Eye (tissue), 1 donor: ENCODE data around the gene RAB44.

ENCODE experiments used
- DNase-seq: peaks from one replicate; pipeline ENCODE4 v3.0.0-alpha.2; 2015

The RAB44 gene

DNA sequence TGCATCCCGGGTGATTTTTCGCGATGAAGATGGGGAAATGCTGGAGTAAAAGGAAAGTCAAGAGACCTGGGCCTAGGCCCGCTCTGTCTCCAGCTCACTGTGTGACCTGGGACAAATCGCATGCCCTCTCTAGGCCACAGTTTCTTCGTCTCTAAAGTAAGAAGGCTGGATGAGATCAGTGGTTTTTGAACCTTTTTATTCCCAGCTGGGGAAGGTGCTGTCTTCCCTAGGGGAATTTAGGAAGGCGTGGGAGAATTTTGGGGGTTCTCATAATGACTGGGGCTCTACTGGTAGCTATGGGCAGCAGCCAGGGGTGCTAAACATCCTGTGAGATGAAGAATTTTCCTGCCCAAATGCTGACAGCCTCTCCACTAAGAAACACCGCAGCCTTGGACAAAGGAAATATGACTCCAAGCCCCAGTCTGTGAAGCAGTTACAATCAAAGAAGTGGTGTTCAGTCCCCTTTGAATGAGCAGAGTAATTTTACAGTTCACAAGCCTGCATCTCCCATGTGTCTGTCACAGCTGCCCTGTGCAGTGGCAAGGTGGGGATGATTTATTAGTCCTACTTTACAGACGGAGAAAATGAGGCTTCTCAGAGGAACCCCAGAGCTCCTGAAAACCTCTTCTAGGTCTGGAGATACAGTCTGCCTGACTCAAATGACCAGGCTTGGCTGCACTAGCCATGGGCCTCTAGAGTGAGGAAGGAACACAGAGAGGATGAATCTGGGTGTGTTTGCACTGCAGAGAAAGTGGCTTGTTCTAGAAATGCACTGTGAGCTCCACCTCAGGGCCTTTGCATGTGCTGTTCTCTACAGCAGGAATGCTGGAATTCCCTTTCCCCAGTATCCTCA lies 57.2 kb downstream of the RAB44 start:
- DNase-seq = no peak

DNA sequence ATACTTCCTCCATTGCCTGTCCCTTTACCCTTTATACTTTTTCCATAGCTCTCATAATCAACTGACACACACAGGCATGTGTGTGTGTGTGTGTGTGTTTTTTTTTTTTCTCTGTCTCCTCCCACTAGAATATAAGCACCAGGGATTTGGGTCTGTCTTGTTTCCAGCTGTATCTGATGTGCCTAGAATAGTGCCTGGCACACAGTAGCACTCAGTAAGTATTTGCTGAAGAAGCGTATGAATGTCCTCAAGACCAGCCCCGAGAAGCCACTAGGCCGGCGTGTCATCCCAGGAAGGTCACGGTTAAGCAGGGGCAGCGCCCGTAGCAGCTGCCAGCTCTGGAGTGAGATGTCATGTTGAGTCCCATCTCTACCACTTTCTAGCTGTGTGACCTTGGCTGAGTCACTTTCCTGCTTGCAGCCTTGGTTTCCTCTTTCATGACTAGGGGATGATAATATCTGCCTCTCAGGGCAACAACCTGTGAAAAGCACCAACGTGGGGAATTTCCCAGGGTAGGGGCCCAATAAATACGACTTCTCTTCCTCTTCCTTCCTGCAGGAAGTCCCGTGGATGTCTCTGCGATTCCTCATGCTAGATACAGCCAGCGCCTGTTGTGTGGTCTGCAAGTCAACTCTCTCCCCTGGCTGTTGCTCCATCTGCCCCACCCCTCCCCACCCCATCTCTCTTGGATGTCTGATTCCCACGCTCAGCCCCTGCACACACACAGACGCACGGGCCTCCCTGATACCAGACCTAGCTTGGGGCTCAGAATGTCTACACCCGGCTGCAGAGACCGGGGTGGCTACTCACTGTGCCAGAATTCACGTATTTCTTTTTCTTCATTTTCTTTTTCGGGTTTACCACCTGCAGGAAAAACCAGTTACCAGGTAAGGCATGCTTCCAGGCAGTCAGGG lies 58.1 kb downstream of the RAB44 start:
- DNase-seq = no peak

DNA sequence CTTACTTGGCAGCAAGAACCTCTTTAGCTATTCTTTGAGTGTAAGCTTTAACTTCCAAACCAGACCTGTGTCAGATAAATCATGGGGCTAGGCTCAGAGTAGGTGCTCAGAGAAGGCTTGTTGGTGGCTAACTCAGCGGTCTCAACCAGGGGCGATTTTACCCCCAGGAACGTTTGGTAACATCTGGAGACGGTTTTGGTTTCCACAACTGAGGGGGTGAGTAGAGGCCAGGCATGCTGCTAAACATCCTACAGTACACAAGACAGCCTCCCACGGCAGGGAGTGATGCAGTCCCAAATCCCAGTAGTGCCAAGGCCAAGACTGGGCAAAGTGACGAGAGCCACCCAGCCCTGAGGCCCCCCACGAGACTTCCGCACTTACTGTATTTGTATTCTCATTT lies 59.2 kb downstream of the RAB44 start:
- DNase-seq = no peak

DNA sequence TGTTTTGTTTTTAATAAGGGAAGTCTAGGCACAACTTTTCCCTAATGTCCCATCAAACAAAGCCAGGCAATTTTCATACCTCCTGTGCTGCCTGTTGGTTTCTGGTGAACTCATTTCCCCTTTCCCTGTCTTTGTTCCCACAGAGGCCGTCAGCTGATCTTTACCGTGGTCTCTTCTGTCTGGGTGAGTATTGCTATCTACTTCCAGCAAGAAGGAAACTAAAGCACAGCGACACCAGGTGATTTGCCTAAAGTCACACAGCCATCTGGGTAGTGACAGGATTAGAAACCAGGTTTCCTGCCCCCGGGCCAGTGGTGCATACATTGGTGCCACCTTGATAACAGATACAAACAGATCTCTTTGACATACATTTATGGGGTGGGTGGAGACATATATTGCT lies 59.6 kb downstream of the RAB44 start:
- no peak for DNase-seq

DNA sequence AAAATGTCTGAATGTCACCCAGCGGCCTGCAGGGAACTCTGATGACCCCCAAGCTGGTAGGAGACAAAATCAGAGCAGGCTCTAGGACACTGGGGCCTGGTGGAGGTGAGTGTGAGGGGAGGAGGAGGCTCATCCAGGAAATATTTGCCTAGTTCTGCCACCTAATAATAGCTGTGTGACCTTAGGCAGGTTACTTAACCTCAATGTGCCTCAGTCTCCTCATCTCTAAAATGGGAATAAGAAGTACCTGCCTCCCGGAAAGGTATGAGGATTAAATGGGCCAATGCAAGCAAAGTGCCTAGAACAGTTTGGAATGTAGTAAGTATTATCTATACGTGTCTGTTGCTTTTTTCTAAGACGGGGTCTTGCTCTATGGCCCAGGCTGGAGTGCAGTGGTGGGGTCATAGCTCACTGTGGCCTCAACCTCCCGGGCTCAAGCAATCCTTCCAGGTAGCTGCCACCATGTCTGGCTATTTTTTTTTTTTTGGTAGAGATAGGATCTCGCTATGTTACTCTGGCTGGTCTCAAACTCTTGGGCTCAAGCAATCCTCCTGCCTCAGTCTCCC lies 60.4 kb downstream of the RAB44 start:
- DNase-seq = no peak

DNA sequence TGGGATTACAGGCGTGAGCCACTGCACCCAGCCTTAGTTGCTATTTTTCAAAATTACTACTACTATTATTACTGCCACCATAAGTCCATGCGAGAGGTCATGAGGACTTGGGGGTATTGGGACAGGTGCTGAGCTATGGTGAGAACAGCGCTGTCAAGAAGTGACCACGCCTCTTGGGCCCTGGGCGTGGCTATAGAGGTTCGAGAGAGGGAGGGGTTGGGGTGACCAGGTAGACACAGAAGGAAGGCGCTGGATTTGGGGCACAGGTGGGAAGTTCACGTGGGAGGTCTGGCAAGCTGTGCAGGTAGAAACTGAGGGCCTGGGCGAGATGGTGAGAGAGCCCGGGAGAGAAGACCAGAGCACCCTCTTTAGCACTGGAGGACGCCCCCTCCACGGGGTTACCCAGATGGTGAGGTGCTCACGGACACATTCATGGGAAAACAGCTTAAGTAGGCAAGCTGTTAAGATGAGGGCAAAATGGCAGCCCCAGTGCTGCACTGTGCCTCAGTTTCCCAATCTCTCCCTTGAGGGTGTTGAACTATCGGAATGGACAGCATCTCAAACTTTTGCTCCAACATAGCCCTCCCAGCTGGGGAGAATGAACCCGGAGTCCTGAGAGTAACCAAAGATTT lies 61.0 kb downstream of the RAB44 start:
- DNase-seq = no peak

DNA sequence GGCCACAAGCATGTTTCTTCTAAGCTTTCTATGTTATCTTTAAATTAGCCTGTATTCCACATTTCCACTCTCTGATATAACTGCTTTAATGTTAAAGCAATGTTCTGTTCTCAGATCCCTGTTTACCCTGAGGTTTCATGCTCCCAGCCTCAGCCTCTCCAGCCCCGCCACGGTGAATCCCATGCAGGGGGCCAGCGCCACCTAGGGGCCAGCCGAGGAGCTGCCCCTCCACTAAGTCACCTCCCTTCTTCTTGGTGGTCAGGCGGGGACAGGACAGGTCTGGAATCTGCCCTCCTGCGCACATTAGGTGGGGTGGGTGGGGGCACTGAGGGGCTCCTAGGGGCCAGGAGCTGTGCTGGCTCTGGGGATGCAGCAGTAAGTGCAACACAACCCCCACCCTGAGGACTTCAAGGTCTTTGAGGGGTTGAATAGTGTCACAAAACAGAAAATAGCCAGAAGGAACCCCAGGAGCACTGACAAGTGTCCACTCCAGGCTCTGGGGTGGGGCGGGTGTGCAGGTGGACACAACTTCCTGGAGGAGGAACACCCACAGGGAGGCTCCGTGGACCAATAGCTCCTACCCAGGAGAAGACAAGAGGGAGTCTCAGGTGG lies 61.6 kb downstream of the RAB44 start:
- DNase-seq = peak; percentile 90

DNA sequence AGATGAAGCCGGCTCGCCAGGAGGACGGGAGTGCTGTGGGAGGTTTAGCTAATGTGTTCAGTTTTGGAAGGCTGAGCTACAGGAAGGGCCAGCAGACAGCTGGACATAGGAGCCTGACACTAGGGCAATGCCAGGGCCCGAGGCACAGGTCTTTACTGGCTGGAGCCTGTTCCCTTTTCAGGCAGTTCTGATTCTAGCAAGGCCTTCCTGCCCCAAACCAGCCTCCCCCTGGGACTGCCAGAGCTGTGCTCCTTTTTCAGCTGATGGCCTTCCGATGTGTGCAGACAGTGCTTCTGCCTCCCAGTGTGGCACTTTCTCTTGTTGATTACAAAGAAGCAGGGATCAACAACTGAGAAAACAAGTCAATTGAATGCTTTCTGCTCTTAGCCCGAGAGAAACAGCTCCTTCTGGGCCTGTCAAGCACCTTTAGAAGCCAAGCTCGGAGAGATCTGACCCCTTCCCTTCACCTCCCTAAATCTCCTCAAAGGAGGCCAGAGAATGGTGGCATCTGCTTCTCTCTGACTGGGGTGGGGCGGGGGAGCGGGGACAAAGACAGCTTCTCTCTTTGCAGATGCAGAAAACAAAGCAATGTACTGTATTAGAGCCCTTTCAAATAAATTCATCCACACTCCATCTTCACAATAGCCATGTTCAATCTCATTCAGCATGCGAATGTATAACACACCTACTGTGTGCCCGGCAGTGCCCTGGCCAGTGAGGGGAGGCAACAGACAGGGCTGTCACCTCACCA lies 63.2 kb downstream of the RAB44 start:
- DNase-seq = no peak

DNA sequence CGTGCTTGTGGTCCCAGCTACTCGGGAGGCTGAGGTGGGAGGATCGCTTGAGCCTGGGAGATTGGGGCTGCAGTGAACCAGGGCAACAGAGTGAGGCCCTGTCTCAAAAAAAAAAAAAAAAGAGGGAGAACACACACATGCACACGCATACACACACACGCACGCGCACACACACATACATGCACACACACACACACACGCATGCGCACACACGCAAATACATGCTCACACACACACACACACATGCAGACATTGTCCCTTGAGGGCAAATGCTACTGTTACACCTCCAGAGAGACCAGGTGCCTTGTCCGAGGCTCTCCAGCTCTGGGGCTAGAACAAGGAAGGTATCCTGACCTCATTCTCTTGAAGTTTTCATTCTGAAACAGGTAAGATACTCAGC lies 64.5 kb downstream of the RAB44 start:
- DNase-seq = no peak

DNA sequence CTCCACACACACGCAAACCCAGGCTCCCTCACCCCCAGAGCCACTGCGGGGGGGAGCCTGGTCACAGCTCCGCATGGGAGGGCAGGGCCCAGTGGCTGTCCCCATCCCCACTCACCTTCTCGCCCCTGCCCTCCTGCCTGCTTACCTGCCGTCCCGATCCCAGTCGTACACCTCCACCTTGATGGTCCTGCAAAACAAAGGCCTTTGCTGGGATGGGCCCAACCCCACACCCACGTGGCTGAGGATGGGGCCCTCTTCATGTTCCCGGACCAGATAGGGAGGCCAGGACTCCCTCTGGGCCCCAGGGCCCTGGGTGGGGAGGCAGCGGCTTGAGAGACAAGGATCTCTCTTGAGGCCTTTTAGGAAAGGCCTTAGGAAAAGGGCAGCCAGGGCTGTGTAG lies 67.6 kb downstream of the RAB44 start:
- no peak for DNase-seq

DNA sequence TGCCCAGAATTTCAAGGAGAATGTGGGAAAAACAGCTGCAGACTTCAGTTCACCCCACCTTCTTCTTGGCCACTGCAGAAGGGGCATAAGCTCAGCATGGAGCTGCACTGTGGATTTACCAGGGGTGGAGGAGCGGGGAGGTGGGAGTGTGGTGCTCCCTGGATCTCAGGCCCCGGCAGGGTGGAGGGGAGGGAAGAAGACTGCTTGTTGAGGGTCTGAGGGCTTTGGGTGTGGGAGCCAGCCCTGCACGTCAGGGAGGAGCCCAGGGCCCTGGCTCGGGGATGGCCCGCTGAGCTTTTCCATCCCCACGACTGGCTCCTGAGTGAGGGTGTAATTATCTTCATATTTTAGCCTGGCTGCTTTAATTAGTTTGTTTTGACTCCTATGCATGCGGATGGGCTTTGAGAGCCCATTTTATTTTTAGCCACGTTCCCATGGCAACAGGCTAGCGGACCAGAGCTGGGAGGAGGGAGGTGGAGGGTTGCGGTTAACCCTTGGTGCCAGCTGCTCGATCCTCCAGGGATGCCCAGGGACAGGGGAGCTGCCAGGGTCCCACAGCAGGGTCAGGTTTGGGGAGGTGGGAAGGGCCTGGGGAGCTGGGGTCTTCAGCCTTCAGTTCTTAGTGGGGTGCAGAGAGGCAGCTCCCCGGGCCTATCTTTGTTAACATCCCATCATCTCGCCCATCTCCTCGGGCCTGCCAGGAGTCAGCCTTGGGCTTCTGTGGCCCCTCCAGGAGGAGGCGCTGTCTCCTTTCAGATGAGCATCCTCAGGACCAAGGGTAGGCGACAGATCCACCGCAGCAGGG lies 68.2 kb downstream of the RAB44 start:
- peak; percentile 95 for DNase-seq

DNA sequence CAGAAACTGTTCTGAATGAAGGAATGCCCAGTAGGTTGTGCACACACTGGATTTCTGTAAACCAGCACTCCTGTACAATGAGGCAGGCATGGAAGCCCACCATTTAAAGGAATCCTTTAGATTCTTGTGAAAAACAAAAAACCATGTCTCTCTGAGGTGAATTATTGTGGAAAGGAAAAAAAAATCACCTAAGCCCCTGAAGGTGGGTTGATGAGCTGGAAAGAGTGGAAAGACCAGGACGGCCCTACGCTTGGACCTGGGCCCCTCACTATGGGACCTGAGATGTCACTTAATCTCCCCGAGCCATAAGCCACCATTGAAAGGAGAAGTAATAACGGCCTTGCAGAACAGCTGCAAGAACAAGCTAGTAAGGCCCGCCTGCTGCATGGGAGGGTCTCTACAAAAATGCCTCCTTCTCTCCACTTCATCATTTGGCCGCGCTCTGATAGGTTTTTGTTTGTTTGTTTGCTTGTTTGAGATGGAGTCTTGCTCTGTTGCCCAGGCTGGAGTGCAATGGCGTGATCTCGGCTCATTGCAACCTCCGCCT lies 68.8 kb downstream of the RAB44 start:
- DNase-seq = no peak

DNA sequence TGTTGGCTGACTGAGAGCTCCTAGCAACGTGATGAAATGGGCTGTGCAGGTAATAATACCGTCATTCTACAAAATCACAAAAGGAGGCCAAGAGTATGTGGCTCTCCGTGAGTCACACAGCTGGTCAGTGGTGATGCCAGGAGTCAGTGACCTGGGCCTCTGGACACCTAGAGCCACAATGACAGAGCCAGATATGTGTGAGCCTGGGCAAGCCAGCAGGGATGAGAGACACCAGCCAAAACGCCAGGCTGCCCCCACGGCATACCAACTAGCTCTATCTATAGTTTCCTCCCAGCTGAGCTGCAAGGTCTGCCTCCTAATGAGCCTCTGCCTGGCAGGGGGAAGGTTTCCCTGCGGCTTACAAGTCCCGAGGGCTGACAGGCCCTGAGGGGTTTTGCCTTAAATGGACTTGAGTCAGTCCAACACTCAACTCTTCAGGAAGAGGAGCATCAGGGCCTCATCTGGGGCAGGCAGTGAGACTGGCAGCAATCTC lies 71.6 kb downstream of the RAB44 start:
- peak; percentile 35 for DNase-seq

DNA sequence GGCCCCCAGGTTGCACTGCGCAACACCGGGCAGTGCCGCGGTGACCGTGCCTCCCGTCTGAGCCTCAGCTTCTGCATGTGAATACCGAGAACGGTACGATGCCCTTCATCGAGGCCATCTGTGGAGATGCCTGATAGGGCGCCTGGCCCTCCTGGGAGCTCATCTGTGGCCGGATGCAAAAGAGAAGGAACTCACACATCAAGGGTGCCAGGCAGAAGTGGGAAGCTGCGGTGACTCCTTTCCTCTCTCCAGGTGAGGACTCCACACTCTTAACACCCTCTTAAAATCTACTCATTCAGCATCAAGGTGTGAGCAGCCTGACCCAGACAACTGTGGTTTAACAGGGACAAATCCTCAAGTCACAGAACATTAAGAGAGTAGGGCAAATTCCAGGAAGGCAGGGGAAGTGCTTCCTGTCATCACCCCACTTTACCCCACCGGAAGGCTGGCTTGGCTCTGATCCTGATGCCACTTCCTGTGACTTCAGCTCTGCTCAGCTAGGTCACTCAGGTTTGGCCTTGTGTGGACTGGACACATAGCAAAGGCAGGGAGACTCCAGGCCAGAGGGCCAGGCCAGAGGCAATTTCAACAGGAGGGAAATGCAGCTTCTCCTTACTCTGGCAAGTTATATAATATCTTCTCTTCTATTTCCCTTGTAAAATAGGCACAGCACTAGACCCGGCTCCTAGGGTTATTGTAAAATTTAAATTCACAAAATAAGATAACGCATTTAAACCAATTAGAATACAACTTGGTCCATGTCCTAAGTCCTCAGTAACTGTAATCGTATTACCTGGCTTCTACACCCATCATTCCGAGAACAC lies 72.3 kb downstream of the RAB44 start:
- no peak for DNase-seq

DNA sequence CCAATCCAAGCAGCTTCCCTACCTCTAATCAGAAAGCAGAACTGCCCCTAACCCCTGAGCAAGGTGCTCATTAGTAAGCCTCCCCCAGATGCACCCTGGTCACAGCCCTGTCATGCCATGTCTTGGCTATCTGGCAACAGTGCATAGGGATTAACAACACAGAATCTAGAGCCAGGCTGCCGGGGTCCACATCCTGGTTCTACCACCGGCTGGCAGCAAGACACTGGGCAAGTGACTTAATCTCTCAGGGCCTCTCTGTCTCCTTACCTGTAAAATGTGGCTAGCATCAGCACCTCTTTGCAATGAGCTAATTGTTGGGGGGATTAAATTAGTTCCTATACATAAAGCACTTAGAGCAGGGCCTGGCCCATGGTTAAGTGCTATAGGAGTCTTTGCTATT lies 73.5 kb downstream of the RAB44 start:
- DNase-seq = no peak

DNA sequence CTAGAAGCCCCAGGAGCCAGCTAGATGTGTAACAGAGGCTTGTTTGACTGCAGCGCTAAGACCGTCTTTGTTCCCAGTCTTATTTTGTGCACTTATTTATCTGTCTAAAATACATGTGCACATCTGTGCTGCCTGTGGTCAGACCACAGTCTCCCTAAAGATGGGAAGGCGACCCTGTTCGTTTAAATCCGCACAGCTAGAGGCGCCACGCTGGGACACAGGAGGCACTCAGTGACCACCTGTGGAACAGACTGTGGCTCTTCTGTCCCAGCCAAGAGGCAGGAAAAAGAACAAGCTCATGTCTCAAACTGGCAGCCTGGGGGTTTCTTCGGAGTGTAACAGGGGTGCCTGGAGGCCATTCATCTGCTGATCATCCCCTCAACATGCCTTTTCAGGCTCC lies 74.8 kb downstream of the RAB44 start:
- DNase-seq = no peak

DNA sequence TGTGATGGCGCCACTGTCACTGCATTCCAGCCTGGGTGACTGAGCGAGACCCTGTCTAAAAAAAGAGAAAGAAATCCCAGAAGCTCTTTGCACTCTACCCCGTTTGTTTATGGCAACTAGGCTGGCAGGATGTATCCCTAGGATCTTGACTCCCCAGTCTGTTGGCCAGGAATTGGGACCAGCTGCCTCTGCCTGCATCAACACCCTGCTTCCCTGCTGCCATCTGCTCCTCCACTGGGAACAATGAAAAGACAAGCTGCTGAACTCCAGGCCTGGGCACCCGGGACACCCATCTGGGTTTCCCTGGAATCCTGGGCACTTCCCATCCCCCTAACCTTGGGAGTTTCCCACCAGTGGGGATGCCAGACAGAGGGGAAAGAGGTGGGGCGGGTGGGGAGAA lies 76.7 kb downstream of the RAB44 start:
- DNase-seq = no peak

DNA sequence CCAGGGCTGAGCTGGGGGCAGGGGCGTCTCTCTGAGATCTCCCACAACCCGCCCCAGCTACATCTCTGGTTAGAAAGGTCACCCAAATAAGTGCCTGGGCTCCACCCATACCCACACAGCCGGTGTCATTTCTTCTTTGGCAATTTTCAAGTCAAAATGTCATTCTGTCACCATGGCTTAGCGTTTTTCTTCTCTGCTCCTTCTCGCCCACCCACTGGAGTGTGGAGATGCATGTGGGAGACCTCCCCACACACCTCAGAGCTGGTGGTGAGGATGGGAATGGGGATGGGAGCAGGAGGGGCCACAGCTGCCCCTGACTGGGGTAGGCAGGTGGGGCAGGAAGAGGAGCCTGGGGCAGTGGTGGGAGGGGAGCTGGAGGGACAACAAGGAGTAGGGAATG lies 78.5 kb downstream of the RAB44 start:
- no peak for DNase-seq

DNA sequence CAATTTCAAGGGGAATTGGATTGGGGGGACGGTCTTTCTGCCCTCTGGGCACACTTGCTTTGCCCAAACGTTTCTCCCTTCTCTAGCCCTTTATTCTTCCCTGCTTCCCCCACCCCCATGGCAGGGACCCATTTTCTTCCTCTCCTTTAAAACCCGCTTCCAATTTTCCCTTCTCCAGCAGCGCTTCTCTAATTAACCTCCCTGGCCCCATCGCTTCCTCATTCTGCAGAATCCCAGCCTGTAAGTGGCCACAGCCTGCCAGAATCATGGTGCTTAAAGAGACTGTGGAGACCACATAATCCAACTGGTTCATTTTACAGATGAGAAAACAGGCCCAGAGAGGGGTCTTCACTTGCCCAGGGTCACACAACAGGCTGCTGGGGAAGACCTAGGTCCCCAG lies 80.2 kb downstream of the RAB44 start:
- peak; percentile 74 for DNase-seq

DNA sequence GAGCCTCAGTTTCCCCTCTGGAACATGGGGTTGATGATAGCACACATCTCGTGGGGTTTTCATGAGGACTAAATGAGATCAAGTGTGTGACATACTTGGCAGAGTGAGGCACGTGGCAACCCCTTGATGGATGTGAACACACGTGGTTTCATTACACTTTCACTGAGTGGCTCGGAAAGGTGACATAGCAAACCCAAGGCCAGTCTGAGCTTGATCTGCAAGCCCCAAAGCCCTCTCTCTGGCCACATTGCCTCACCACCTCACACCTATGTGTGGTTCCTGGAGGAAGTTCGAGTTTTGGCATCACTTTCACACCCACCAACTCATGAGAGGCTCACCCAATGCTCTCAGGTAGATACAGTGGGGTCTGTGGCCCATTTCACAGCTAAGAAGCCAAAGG lies 81.6 kb downstream of the RAB44 start:
- DNase-seq = no peak
